HAP-1 (cell line): ENCODE results near the gene LRPPRC.

Experiments
- DNase-seq, 2 experiments: peaks; one replicate each; pipeline ENCODE4 v3.0.0-alpha.2; 2016 to 2020; ENCODE audit warnings: low spot score in 2 of 2
- H3K27me3 ChIP-seq: fragments of 250-450 bp; sonication (Bioruptor Pico); 2 replicates; pipeline ENCODE4 v1.5.1; 2020; ENCODE audit warnings: low read depth, mild to moderate bottlenecking, moderate library complexity
- H3K36me3 ChIP-seq: fragments of 250-450 bp; sonication (Bioruptor Pico); replicated peaks from 2 replicates; pipeline ENCODE4 v1.5.1; 2020; ENCODE audit warnings: mild to moderate bottlenecking
- H3K4me1 ChIP-seq: fragments of 250-450 bp; sonication (Bioruptor Pico); 2 replicates; pipeline ENCODE4 v1.5.1; 2020; ENCODE audit warnings: mild to moderate bottlenecking
- H3K4me3 ChIP-seq: fragments of 250-450 bp; sonication (Bioruptor Pico); 2 replicates; pipeline ENCODE4 v1.5.1; 2020; ENCODE audit warnings: mild to moderate bottlenecking, moderate library complexity
- H3K9me3 ChIP-seq: fragments of 250-450 bp; sonication (Bioruptor Pico); 2 replicates; pipeline ENCODE4 v1.5.1; 2020; ENCODE audit warnings: mild to moderate bottlenecking, moderate library complexity
- in situ Hi-C: fragments of 300-500 bp; cut with MboI; formaldehyde crosslinking; loops from 3 replicates; pipeline ENCODE4 v1.14.3; 2020; ENCODE audit warnings: low sequenced_read_pairs, inconsistent platforms, mixed read lengths

Gene LRPPRC

DNA sequence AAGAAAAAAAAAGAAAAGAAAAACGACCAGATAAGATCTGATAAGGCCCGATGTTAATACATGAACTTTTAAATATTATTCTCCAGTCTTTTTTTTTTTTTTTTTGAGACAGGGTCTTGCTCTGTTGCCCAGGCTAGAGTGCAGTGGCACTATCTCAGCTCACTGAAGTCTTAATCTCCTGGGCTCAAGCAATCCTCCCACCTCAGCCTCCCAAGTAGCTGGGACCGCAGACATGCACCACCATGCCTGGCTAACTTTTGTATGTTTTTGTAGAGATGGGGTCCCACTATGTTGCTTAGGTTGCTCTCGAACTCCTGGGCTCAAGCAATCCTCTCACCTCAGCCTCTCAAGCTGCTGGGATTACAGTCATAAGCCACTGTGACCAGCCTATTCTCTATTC is 158.8 kb downstream of the LRPPRC start:
- H3K4me1 ChIP-seq, result no peaks in the 10 kb centered on the region
- H3K36me3 ChIP-seq, result no peaks in the 10 kb centered on the region
- no peaks in the 10 kb centered on the region; the same call in 1 of the 2 replicates for H3K27me3 ChIP-seq
- in situ Hi-C loops, result no loop called here
- DNase-seq, result no peak
- no peaks in the 10 kb centered on the region for H3K9me3 ChIP-seq
- H3K4me3 ChIP-seq, result no peak overlapping the region
